SK-N-SH (cell line): ENCODE measurements around the gene C18orf32. TPM values are rescaled to one million over a fixed set of nuclear protein-coding genes. Genes with fewer than 3 reads are reported as not detected.
"Not testable (repeated sequence)": the region's sequence is repeated elsewhere in the genome, so short reads cannot be mapped to it uniquely, and the experiment has no call there.

Experiments used
- CTCF ChIA-PET: fragments of 300-600, 350-600 bp; formaldehyde crosslinking; extraction: SDS; loops from one replicate; lab custom pipeline; 2021; lab: Yijun Ruan, JAX
- POLR2A ChIA-PET: fragments of 350-600 bp; sonication (Branson Sonifier 250); formaldehyde crosslinking; extraction: SDS; loops from one replicate; lab custom pipeline; 2020; ENCODE audit warnings: antibody characterized with exemption, inconsistent platforms; lab: Yijun Ruan, JAX
- DNase-seq: peaks from one replicate; pipeline ENCODE4 v3.0.0; 2012
- H2AFZ ChIP-seq: fragments of 200-600 bp; sonication (generic); 2 replicates; pipeline ENCODE4 v1.8.1; 2016; ENCODE audit warnings: antibody characterized with exemption, mild to moderate bottlenecking, low read depth
- H3F3A ChIP-seq: fragments of 200-600 bp; sonication (generic); replicated peaks from 2 replicates; pipeline ENCODE3; 2016; ENCODE audit warnings: antibody characterized with exemption, mild to moderate bottlenecking; ENCODE audit not compliant: insufficient read depth
- H3K27ac ChIP-seq, 2 experiments: fragments of 200-500 bp in 1 of 2; fragments of 200-600 bp in 1 of 2; sonication (Bioruptor generic) in 1 of 2; sonication (generic), shearing (Covaris generic) in 1 of 2; 2 replicates each; pipeline versions ENCODE4 v1.5.1 to v1.6.1; 2014 to 2016; ENCODE audit warnings: low read depth in 2 of 2, inconsistent platforms in 1 of 2, low read length in 1 of 2, mild to moderate bottlenecking in 1 of 2, mixed read lengths in 1 of 2
- H3K27me3 ChIP-seq: fragments of 200-600 bp; sonication (generic), shearing (Covaris generic); 2 replicates; pipeline ENCODE4 v1.6.1; 2016; ENCODE audit warnings: mixed run types; ENCODE audit not compliant: insufficient read depth
- H3K36me3 ChIP-seq, 2 experiments: fragments of 200-500 bp in 1 of 2; fragments of 200-600 bp in 1 of 2; sonication (Bioruptor generic) in 1 of 2; sonication (generic) in 1 of 2; replicated peaks in 1 of 2; 2 replicates each; pipeline versions ENCODE3 to v1.5.1; 2014 to 2016; ENCODE audit warnings: low read length in 1 of 2, mild to moderate bottlenecking in 1 of 2; ENCODE audit not compliant: insufficient read depth in 2 of 2, control insufficient read depth in 1 of 2
- H3K4me1 ChIP-seq, 2 experiments: fragments of 200-500 bp in 1 of 2; fragments of 200-600 bp in 1 of 2; sonication (Bioruptor generic) in 1 of 2; sonication (generic), shearing (Covaris generic) in 1 of 2; 2 replicates each; pipeline versions ENCODE4 v1.5.1 to v1.6.1; 2014 to 2016; ENCODE audit warnings: low read depth in 1 of 2, low read length in 1 of 2, mixed run types in 1 of 2; ENCODE audit not compliant: insufficient read depth in 2 of 2, control insufficient read depth in 1 of 2
- H3K4me2 ChIP-seq: fragments of 200-600 bp; sonication (generic), shearing (Covaris generic); 2 replicates; pipeline ENCODE4 v1.6.1; 2017; ENCODE audit warnings: mixed run types
- H3K4me3 ChIP-seq, 2 experiments: fragments of 200-500 bp in 1 of 2; fragments of 200-600 bp in 1 of 2; sonication (Bioruptor generic) in 1 of 2; sonication (generic), shearing (Covaris generic) in 1 of 2; 2 replicates each; pipeline versions ENCODE4 v1.5.1 to v1.8.1; 2014 to 2016; ENCODE audit warnings: low read depth in 2 of 2, inconsistent platforms in 1 of 2, low read length in 1 of 2, mild to moderate bottlenecking in 1 of 2, mixed read lengths in 1 of 2, moderate library complexity in 1 of 2
- H3K79me2 ChIP-seq: fragments of 200-600 bp; sonication (generic); 2 replicates; pipeline ENCODE4 v1.8.1; 2017; ENCODE audit warnings: mild to moderate bottlenecking; ENCODE audit not compliant: insufficient read depth
- H3K9ac ChIP-seq: fragments of 200-600 bp; sonication (generic); 2 replicates; pipeline ENCODE4 v1.6.1; 2017; ENCODE audit warnings: mixed run types
- H3K9me2 ChIP-seq: fragments of 200-600 bp; sonication (generic); 2 replicates; pipeline ENCODE4 v1.6.1; 2017; ENCODE audit warnings: mixed run types
- H3K9me3 ChIP-seq: fragments of 200-600 bp; sonication (generic); 2 replicates; pipeline ENCODE4 v1.6.1; 2017; ENCODE audit warnings: mixed run types, mild to moderate bottlenecking, moderate library complexity
- H4K20me1 ChIP-seq: fragments of 200-600 bp; sonication (generic); 2 replicates; pipeline ENCODE4 v1.6.1; 2017; ENCODE audit warnings: mild to moderate bottlenecking, mixed run types; ENCODE audit not compliant: insufficient read depth
- CHD2 ChIP-seq: fragments of 150-350 bp; IDR thresholded peaks from 2 replicates; pipeline ENCODE4 v1.6.1; 2018; ENCODE audit warnings: low read length; ENCODE audit not compliant: partially characterized antibody
- CTCF ChIP-seq: fragments of 200-600 bp; sonication (generic); IDR thresholded peaks from 2 replicates; pipeline ENCODE4 v1.6.1; 2017; ENCODE audit warnings: antibody characterized with exemption, mild to moderate bottlenecking, moderate library complexity
- ELF1 ChIP-seq: IDR thresholded peaks from 2 replicates; pipeline ENCODE4 v1.4.0; 2012
- EP300 ChIP-seq, 2 experiments: IDR thresholded peaks; 2 replicates each; pipeline versions ENCODE4 v1.4.0 to v1.6.1; 2012; ENCODE audit warnings: borderline replicate concordance in 1 of 2, low read depth in 1 of 2, low read length in 1 of 2
- EZH2phosphoT487 ChIP-seq: fragments of 200-600 bp; sonication (generic); IDR thresholded peaks from 2 replicates; pipeline ENCODE4 v1.6.1; 2017; ENCODE audit warnings: low read depth, mixed run types, mild to moderate bottlenecking, antibody characterized with exemption, moderate library complexity, borderline replicate concordance
- FOSL2 ChIP-seq: IDR thresholded peaks from 2 replicates; pipeline ENCODE4 v1.4.0; 2012; ENCODE audit warnings: low read depth, mild to moderate bottlenecking, moderate library complexity, borderline replicate concordance
- FOXJ3 ChIP-seq: sonication (generic); formaldehyde crosslinking; IDR thresholded peaks from 2 replicates; pipeline ENCODE4 v1.5.1; 2020; ENCODE audit warnings: mild to moderate bottlenecking, missing genetic modification reagents
- FOXM1 ChIP-seq: IDR thresholded peaks from 2 replicates; pipeline ENCODE4 v1.4.0; 2012; ENCODE audit warnings: low read depth, mild to moderate bottlenecking
- GABPA ChIP-seq: IDR thresholded peaks from 2 replicates; pipeline ENCODE4 v1.4.0; 2012; ENCODE audit warnings: low read depth, mild to moderate bottlenecking
- GATA2 ChIP-seq: sonication (generic); formaldehyde crosslinking; IDR thresholded peaks from 2 replicates; pipeline ENCODE4 v1.5.0; 2020; ENCODE audit warnings: mild to moderate bottlenecking, missing genetic modification reagents
- IRF3 ChIP-seq: fragments of 150-350 bp; IDR thresholded peaks from 2 replicates; pipeline ENCODE4 v1.6.1; 2016; ENCODE audit warnings: mild to moderate bottlenecking, low read depth, low read length
- JUND ChIP-seq: IDR thresholded peaks from 2 replicates; pipeline ENCODE4 v1.4.0; 2012
- MEF2A ChIP-seq: IDR thresholded peaks from 2 replicates; pipeline ENCODE4 v1.4.0; 2012; ENCODE audit warnings: low read depth, borderline replicate concordance
- NRF1 ChIP-seq: IDR thresholded peaks from 2 replicates; pipeline ENCODE4 v1.6.1; 2012; ENCODE audit warnings: low read depth, mild to moderate bottlenecking, low read length
- RAD21 ChIP-seq: IDR thresholded peaks from 2 replicates; pipeline ENCODE4 v1.6.1; 2012; ENCODE audit warnings: mild to moderate bottlenecking, low read length
- SMC3 ChIP-seq: IDR thresholded peaks from 2 replicates; pipeline ENCODE4 v1.6.1; 2012; ENCODE audit warnings: low read depth, low read length, improper control_type of control experiment
- TAF1 ChIP-seq: IDR thresholded peaks from 2 replicates; pipeline ENCODE4 v1.6.1; 2012; ENCODE audit warnings: low read depth, mild to moderate bottlenecking, low read length, moderate library complexity, borderline replicate concordance
- TCF12 ChIP-seq: IDR thresholded peaks from 2 replicates; pipeline ENCODE4 v1.4.0; 2012
- USF1 ChIP-seq: IDR thresholded peaks from 2 replicates; pipeline ENCODE4 v1.4.0; 2012; ENCODE audit warnings: low read depth, borderline replicate concordance
- USF2 ChIP-seq: fragments of 150-350 bp; IDR thresholded peaks from 2 replicates; pipeline ENCODE4 v1.6.1; 2017; ENCODE audit warnings: antibody characterized with exemption, low read length, low read depth, borderline replicate concordance
- YY1 ChIP-seq: IDR thresholded peaks from 2 replicates; pipeline ENCODE4 v1.4.0; 2012; ENCODE audit warnings: low read depth, mild to moderate bottlenecking
- ZBTB33 ChIP-seq: IDR thresholded peaks from 2 replicates; pipeline ENCODE4 v1.4.0; 2012; ENCODE audit warnings: low read depth, borderline replicate concordance
- WGBS: methylation state at CpG from one replicate; pipeline ENCODE4 v1.1.6; 2017; ENCODE audit warnings: low lambda C conversion rate; 5-methylcytosine and 5-hydroxymethylcytosine counted together
- polyA plus RNA-seq, 3 experiments: library from polyadenylated mRNA; depleted of rRNA; stranded (reverse); fragments of >200 nt; gene quantifications; 2 replicates each; pipeline ENCODE4 v1.2.3, GENCODE V29; 2012

C18orf32 gene
- polyA plus RNA-seq, 1 of the 3 experiments (the other 2 are of a cell fraction), result 29.4 TPM

- WGBS, result 30% methylated on average over 12 of the region's 12 CpGs
- Histone ChIP-seq H3K4me3 (no peak overlapping the region), H3K9me2 (no peaks in the 10 kb centered on the region), H3K4me2 (no peak overlapping the region), H4K20me1 (no peaks in the 10 kb centered on the region), H3K27me3 (no peaks in the 10 kb centered on the region), H3K36me3 (no peaks in the 10 kb centered on the region), H3K9me3 (no peaks in the 10 kb centered on the region), H2AFZ (no peak overlapping the region), H3K9ac (no peak overlapping the region), H3K79me2 (no peaks in the 10 kb centered on the region), H3K4me1 (no peaks in the 10 kb centered on the region), H3F3A (no peaks in the 10 kb centered on the region), H3K27ac (no peak overlapping the region)
- CTCF ChIA-PET, result interaction anchor here (0.6 to 11.7 kb wide), 84 partner anchors 8 to 1037 kb away, joined by 3 to 254 read pairs (median 4); partner anchors contain the start of genes C18orf32 and MYO5B
- peak; percentile 69 for DNase-seq
- TF ChIP-seq NRF1 (no peak), FOXJ3 (CRISPR knock-in tag) (no peak), TAF1 (no peak), CHD2 (no peak), CTCF (peak; percentile 97), IRF3 (no peak), TCF12 (no peak), EZH2phosphoT487 (no peak), JUND (no peak), SMC3 (peak; percentile 89), EP300 (IDR thresholded peaks at IDR 0.05; ENCODE audit: borderline replicate concordance in 1 of 2, low read depth in 1 of 2, low read length in 1 of 2) (no peak), YY1 (0 out of 2 replicates have a peak, but pooled peaks have one; percentile 27), ZBTB33 (no peak), GATA2 (CRISPR knock-in tag) (no peak), GABPA (no peak), ELF1 (no peak), MEF2A (no peak), USF2 (no peak), RAD21 (peak; percentile 92), FOXM1 (no peak), USF1 (no peak), FOSL2 (no peak)
- POLR2A ChIA-PET, result no interaction called here
Observed at GRCh38 chr18:49510393-49511115, 23.5 kb upstream of the C18orf32 start.

GRCh38 chr18:49506438-49506837 is 19.4 kb upstream of the C18orf32 start:
- H3K36me3 ChIP-seq, H3K27ac ChIP-seq, H2AFZ ChIP-seq, H3K9me3 ChIP-seq, H3K4me3 ChIP-seq, H3F3A ChIP-seq, H3K4me1 ChIP-seq, DNase-seq, H3K9me2 ChIP-seq, H3K9ac ChIP-seq, H3K27me3 ChIP-seq, H4K20me1 ChIP-seq, H3K79me2 ChIP-seq, H3K4me2 ChIP-seq, POLR2A ChIA-PET: not testable (repeated sequence)
- CTCF ChIA-PET, result interaction anchor here (11.7 kb wide), 1 partner anchor 354 kb away, joined by 254 read pairs; no protein-coding TSS in a partner anchor
- WGBS, result 81% methylated on average over 5 of the region's 5 CpGs
